K562 (cell line): ENCODE results near the gene HECA. TPM values are rescaled to one million over a fixed set of nuclear protein-coding genes. Genes with fewer than 3 reads are reported as not detected.

Source experiments
- ATAC-seq: fragments of 200-7000 bp; cut with Tn5 transposase; 3 replicates; pipeline ENCODE4 v1.9.1; 2020; ENCODE audit warnings: moderate library complexity
- BruUV-seq: library from RNA; stranded (reverse); fragments of 400-500 nt; replicated peaks from 2 replicates; lab custom pipeline; 2021; lab: Mats Ljungman, UMichigan
- CTCF ChIA-PET: fragments of 300-600 bp; formaldehyde crosslinking; extraction: SDS; loops from one replicate; lab custom pipeline; 2021; ENCODE audit warnings: low intra/inter-chr PET ratio; lab: Yijun Ruan, JAX
- POLR2A ChIA-PET: fragments of 300-600, 350-650 bp; sonication (Branson Sonifier 250); formaldehyde crosslinking; extraction: SDS; loops from one replicate; lab custom pipeline; 2021; ENCODE audit warnings: antibody characterized with exemption, inconsistent platforms; lab: Yijun Ruan, JAX
- DNase-seq, 4 experiments: peaks; one replicate each; pipeline versions ENCODE4 v3.0.0 to v3.0.0-alpha.2; 2011 to 2018; ENCODE audit warnings: low spot score in 3 of 4, mixed read lengths in 3 of 4; ENCODE audit errors: extremely low read depth in 1 of 4
- FAIRE-seq: peaks from 2 replicates; lab custom pipeline; 2011; peaks lifted over from hg19 to GRCh38; lab: Jason Lieb, UNC
- H2AFZ ChIP-seq: 2 replicates; pipeline ENCODE4 v1.6.0; 2011; ENCODE audit warnings: low read depth, low read length, control low read depth, inconsistent platforms
- H3K27ac ChIP-seq: fragments of 200-600 bp; 3 replicates; pipeline ENCODE4 v1.8.0; 2011; ENCODE audit warnings: low read depth, mild to moderate bottlenecking, control low read depth, inconsistent platforms, low read length, moderate library complexity, mixed read lengths; ENCODE audit errors: extremely low read depth
- H3K27me3 ChIP-seq, 2 experiments: fragments of 300-600 bp in 1 of 2; 2 replicates in 1 of 2; 3 replicates in 1 of 2; pipeline versions ENCODE4 v1.6.0 to v1.8.0; 2011; ENCODE audit warnings: inconsistent platforms in 2 of 2, low read length in 2 of 2, mild to moderate bottlenecking in 1 of 2, mixed read lengths in 1 of 2, moderate library complexity in 1 of 2; ENCODE audit not compliant: control insufficient read depth in 2 of 2, insufficient read depth in 2 of 2
- H3K36me3 ChIP-seq: fragments of 300-600 bp; 3 replicates; pipeline ENCODE4 v1.8.0; 2011; ENCODE audit warnings: mild to moderate bottlenecking, low read length, inconsistent platforms; ENCODE audit not compliant: control insufficient read depth, insufficient read depth
- H3K4me1 ChIP-seq, 2 experiments: fragments of 200-600 bp in 1 of 2; replicated peaks in 1 of 2; 2 replicates in 1 of 2; 3 replicates in 1 of 2; pipeline versions ENCODE4 v1.5.1 to v1.8.0; 2011; ENCODE audit warnings: inconsistent platforms in 2 of 2, low read length in 2 of 2, mild to moderate bottlenecking in 1 of 2, mixed read lengths in 1 of 2, moderate library complexity in 1 of 2; ENCODE audit not compliant: control insufficient read depth in 2 of 2, insufficient read depth in 2 of 2
- H3K4me2 ChIP-seq: 2 replicates; pipeline ENCODE4 v1.6.1; 2011; ENCODE audit warnings: low read length, control low read depth, inconsistent platforms, mixed read lengths; ENCODE audit not compliant: insufficient read depth
- H3K4me3 ChIP-seq: fragments of 200-600 bp; sonication (generic), shearing (Covaris generic); 2 replicates; pipeline ENCODE4 v1.5.1; 2016; ENCODE audit warnings: control low read depth, inconsistent platforms
- H3K79me2 ChIP-seq: fragments of 200-600 bp; 3 replicates; pipeline ENCODE4 v1.8.0; 2011; ENCODE audit warnings: low read length, inconsistent platforms; ENCODE audit not compliant: control insufficient read depth, insufficient read depth
- H3K9ac ChIP-seq, 2 experiments: 2 replicates each; pipeline versions ENCODE4 v1.6.0 to v1.6.1; 2011; ENCODE audit warnings: low read depth in 2 of 2, low read length in 2 of 2, control low read depth in 1 of 2, inconsistent platforms in 1 of 2, mild to moderate bottlenecking in 1 of 2, mixed read lengths in 1 of 2; ENCODE audit not compliant: insufficient read depth in 1 of 2
- H3K9me1 ChIP-seq: one replicate; pipeline ENCODE4 v1.6.0; 2011; ENCODE audit warnings: inconsistent platforms, mild to moderate bottlenecking, low read length, moderate library complexity; ENCODE audit not compliant: control insufficient read depth, insufficient read depth
- H3K9me3 ChIP-seq: replicated peaks from 2 replicates; pipeline ENCODE4 v1.5.1; 2011; ENCODE audit warnings: low read depth, low read length, inconsistent platforms; ENCODE audit not compliant: control insufficient read depth, insufficient read depth
- H4K20me1 ChIP-seq: replicated peaks from 2 replicates; pipeline ENCODE4 v1.6.1; 2011; ENCODE audit warnings: low read length, inconsistent platforms, mixed read lengths; ENCODE audit not compliant: control insufficient read depth, insufficient read depth
- MGA ChIP-seq: fragments of 450-650 bp; IDR thresholded peaks from 2 replicates; pipeline ENCODE4 v1.6.1; 2016; ENCODE audit warnings: mild to moderate bottlenecking, moderate library complexity
- SMAD1 ChIP-seq: fragments of 150-350 bp; IDR thresholded peaks from 2 replicates; pipeline ENCODE4 v1.6.1; 2014; ENCODE audit warnings: low read length, low read depth; ENCODE audit not compliant: partially characterized antibody
- SMARCB1 ChIP-seq: IDR thresholded peaks from 2 replicates; pipeline ENCODE4 v1.6.1; 2011; ENCODE audit warnings: improper control_type of control experiment, low read depth; ENCODE audit not compliant: insufficient read length
- TEAD1 ChIP-seq, 2 experiments: fragments of 450-650 bp in 1 of 2; sonication (generic) in 1 of 2; formaldehyde crosslinking; IDR thresholded peaks; 2 replicates each; pipeline versions ENCODE4 v1.4.0 to v1.8.0; 2020 to 2022; ENCODE audit warnings: mild to moderate bottlenecking in 2 of 2, missing genetic modification reagents in 1 of 2
- TFE3 ChIP-seq: fragments of 450-650 bp; formaldehyde crosslinking; IDR thresholded peaks from 2 replicates; pipeline ENCODE4 v1.4.0; 2020; ENCODE audit warnings: mild to moderate bottlenecking, mixed read lengths
- ZNF165 ChIP-seq: fragments of 250-450 bp; sonication (Bioruptor Pico); IDR thresholded peaks from 2 replicates; pipeline ENCODE4 v1.4.0; 2020; ENCODE audit warnings: borderline replicate concordance
- ZNF695 ChIP-seq: fragments of 450-650 bp; formaldehyde crosslinking; IDR thresholded peaks from 2 replicates; pipeline ENCODE4 v1.4.0; 2020; ENCODE audit warnings: mild to moderate bottlenecking, moderate library complexity
- ZSCAN29 ChIP-seq: fragments of 450-650 bp; IDR thresholded peaks from 2 replicates; pipeline ENCODE4 v1.6.1; 2017
- WGBS: fragments of 100-300 bp; shearing (Covaris generic); methylation state at CpG from one replicate; pipeline ENCODE4 v1.1.6; 2016; ENCODE audit warnings: low coverage, mixed read lengths; ENCODE audit not compliant: insufficient coverage; ENCODE audit errors: missing lambda C conversion rate; 5-methylcytosine and 5-hydroxymethylcytosine counted together
- in situ Hi-C: fragments of 300-500 bp; cut with MboI; formaldehyde crosslinking; loops from 4 replicates; pipeline ENCODE4 v1.15.0; 2018; ENCODE audit warnings: inconsistent platforms, mixed read lengths
- intact Hi-C: fragments of 100-400 bp; cut with micrococcal nuclease; formaldehyde crosslinking; loops from 2 replicates; pipeline ENCODE4 v1.14.2; 2022
- polyA plus RNA-seq, 8 experiments: library from polyadenylated mRNA; depleted of rRNA in 4 of 8; stranded (reverse) in 5 of 8; unstranded in 3 of 8; fragments of >200 nt; fragmentation: Nextera tagmentation in 2 of 8; fragmentation: Illumina TruSeq in 1 of 8; extraction: Ambion mirVana in 2 of 8; extraction: Trizol in 1 of 8; gene quantifications; 2 replicates each; pipeline versions ENCODE4 v1.2.1 to v1.2.3, GENCODE V29; 2011 to 2014; ENCODE audit warnings: inconsistent platforms in 1 of 8, missing spikeins in 1 of 8
- total RNA-seq, 7 experiments: library from RNA; depleted of rRNA in 6 of 7; stranded (reverse); fragments of >200 nt in 6 of 7; fragmentation: Illumina TruSeq in 2 of 7; extraction: Trizol in 2 of 7; gene quantifications; 2 replicates each; pipeline versions ENCODE4 v1.2.1 to v1.2.3, GENCODE V29; 2011 to 2021; ENCODE audit warnings: low replicate concordance in 1 of 7

HECA gene
- total and polyA plus RNA-seq, 9 of the 15 experiments (the other 6 are each of a cell fraction or from before 2014, with no cell fraction given) = 0.31 to 2.3 (median 1.1) TPM

- intact Hi-C loops = no loop called here
Measured at GRCh38 chr6:139137706-139138105, 2.8 kb downstream of the HECA start.

More at GRCh38 chr6:139137706-139138105, 2.8 kb downstream of the HECA start:
- H3K27me3 ChIP-seq = peaks cover 4 to 12% of the 10 kb centered on the region in 2 experiments; a peak in 2 of 5 replicates
- H3K4me3 ChIP-seq = no peak overlapping the region
- TF ChIP-seq ZNF695 (CRISPR knock-in tag) (no peak), MGA (no peak), TEAD1 (CRISPR knock-in tag; IDR thresholded peaks at IDR 0.05) (no peak), ZSCAN29 (no peak), ZNF165 (no peak), SMARCB1 (no peak), SMAD1 (no peak), TFE3 (CRISPR knock-in tag) (no peak)
- TF ChIP-seq, all 486 proteins: peak for 0
- Histone ChIP-seq H3K4me1 (peaks cover 0 to 14% of the 10 kb centered on the region in 2 experiments; a peak in 3 of 5 replicates), H3K27ac (no peak overlapping the region), H3K4me2 (no peak overlapping the region), H3K36me3 (no peaks in the 10 kb centered on the region), H3K79me2 (no peaks in the 10 kb centered on the region), H3K9me1 (no peaks in the 10 kb centered on the region), H2AFZ (no peak overlapping the region), H4K20me1 (peaks cover 3% of the 10 kb centered on the region; the same call in 1 of the 2 replicates), H3K9ac (no peak overlapping the region), H3K9me3 (no peaks in the 10 kb centered on the region)
- BruUV-seq = no TSS peak
- in situ Hi-C loops = no loop called here
- no peak for DNase-seq
- no peak for ATAC-seq
- FAIRE-seq = no peak
- WGBS = 20% methylated on average over 2 of the region's 2 CpGs
- POLR2A ChIA-PET = interaction anchor here (0.6 to 1.3 kb wide), 6 partner anchors 11 to 244 kb away, joined by 3 to 4 read pairs (median 3); partner anchors contain the start of gene CITED2
- CTCF ChIA-PET = no interaction called here
